HL-60/S4 treated with phorbol 12-myristate 13-acetate at 8.2 ng/mL for 4 days and 3 days (cell line): Measurements from ENCODE around the gene FEM1B.

Experiments used
- in situ Hi-C: fragments of 300-500 bp; cut with MboI; formaldehyde crosslinking; loops from 2 replicates; pipeline ENCODE4 v1.15.0; 2022; ENCODE audit warnings: low sequenced_read_pairs

The FEM1B gene

DNA sequence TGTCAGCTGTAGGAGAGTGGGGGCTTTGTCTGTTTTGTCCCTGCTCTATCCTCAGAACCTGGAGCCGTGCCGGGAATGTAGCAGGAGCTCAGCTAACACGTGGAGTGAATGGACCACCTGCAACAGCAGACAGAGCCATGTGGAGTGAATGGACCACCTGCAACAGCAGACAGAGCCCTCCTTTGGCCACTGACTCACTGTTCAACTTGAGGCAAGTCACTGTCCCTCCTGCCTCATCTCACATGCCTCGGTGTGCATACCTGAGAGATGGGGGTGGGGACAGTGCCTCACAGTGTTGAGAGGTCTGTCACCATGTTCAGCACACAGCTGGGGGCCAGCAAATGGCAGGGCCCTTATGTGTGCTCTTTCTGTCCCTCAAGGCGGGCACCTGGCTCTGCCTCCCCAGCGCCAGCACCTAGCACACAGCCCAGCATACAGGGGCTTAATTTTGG is 27.9 kb downstream of the FEM1B start:
- in situ Hi-C loops: loop anchor here (10.0 kb wide), 1 partner anchor 239 kb away; no protein-coding TSS in a partner anchor

GRCh38 chr15:68307131-68307928 is 29.8 kb downstream of the FEM1B start:
- in situ Hi-C loops: loop anchor here (10.0 kb wide), 1 partner anchor 237 kb away; no protein-coding TSS in a partner anchor

DNA sequence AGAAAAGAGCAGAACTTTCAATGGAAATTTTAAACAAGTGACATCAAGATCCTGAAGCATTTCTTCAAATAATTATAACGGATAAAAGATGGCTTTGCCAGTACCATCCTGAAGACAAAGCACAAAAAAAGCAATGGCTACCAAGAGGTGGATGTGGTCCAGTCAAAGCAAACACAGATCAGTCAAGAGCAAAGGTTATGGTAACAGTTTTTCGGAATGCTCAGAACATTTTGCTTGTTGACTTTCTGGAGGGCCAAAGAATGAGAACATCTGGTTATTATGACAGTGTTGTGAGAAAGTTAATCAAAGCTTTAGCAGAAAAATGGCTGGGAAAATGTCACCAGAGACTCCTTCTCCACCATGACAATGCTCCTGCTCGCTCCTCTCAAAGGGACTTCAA is 31.5 kb downstream of the FEM1B start:
- in situ Hi-C loops: loop anchor here (10.0 kb wide), 1 partner anchor 236 kb away; no protein-coding TSS in a partner anchor

DNA sequence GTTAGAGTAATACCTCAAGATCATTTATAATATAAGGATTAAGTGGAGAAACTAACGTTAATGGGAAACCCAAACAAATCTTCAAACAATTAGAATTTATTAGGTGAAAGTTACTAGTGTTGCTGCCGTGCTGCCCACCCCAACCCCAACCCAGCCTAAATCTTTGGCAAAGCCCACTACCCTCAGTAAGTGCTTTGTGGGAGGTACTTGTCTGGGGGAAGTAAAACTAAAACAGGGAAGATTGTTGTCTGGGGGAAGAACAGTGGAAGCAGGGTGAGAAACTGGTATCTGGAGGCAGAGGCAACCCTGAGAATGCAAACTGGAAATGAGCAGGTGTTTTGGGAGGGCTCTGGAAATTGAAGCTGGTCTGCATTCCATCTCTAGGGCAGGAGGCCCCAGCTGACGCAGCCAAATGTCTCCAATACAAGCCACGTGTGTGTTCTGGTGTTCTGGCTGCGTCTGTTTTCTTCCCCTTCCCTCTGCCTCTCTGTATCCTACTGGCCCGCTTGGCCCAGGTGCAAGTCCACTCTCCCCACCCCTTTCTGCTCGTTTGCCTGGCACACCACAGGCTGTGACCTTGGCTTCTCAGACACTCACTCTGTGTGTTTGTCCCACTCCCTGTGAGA is 32.7 kb downstream of the FEM1B start:
- in situ Hi-C loops: no loop called here

GRCh38 chr15:68310804-68311463 is 33.4 kb downstream of the FEM1B start:
- in situ Hi-C loops: no loop called here

DNA sequence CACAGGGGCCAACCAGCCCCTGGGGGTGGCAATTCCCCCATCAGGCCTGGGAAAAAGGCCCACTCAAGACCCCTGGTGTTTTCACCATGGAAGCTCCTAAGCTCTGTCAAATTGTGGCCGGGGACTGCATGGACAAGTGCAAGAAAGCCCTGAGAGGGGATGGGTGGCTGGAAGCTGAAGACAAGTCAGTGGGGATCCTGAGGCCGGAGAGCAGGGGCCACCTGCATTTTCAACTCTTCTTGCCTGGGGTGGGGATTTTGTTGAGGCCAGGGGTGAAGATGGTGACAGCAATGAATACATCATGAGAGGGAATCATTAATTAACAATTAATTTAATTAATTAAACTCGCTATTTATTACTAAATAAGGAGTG is 33.9 kb downstream of the FEM1B start:
- in situ Hi-C loops: no loop called here

GRCh38 chr15:68311859-68312557 is 34.5 kb downstream of the FEM1B start:
- in situ Hi-C loops: no loop called here

DNA sequence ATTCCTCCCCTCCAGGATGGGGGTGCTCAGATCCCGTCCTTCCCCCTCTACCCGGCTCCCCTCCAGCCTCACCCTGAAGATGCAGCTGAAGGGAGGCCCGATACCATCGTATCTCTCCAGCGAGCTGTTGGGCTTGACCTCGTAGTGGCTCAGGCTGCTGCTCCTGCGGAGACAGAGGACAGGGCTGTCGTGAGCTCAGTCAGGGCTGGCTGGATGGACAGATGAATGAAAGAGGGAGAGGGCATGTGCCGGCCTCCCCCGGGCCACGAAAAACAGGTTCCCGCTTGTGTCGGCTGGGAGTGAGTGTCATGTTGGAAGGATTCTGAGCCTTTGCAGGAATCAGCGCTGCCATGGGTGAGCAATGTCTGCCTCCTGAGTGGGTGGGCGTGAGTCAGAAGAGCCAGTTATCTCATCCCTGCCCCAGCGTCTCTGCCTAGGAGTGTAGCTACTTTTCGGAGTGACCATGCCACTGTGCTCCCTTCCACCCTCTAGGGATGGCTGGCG is 35.2 kb downstream of the FEM1B start:
- in situ Hi-C loops: no loop called here

DNA sequence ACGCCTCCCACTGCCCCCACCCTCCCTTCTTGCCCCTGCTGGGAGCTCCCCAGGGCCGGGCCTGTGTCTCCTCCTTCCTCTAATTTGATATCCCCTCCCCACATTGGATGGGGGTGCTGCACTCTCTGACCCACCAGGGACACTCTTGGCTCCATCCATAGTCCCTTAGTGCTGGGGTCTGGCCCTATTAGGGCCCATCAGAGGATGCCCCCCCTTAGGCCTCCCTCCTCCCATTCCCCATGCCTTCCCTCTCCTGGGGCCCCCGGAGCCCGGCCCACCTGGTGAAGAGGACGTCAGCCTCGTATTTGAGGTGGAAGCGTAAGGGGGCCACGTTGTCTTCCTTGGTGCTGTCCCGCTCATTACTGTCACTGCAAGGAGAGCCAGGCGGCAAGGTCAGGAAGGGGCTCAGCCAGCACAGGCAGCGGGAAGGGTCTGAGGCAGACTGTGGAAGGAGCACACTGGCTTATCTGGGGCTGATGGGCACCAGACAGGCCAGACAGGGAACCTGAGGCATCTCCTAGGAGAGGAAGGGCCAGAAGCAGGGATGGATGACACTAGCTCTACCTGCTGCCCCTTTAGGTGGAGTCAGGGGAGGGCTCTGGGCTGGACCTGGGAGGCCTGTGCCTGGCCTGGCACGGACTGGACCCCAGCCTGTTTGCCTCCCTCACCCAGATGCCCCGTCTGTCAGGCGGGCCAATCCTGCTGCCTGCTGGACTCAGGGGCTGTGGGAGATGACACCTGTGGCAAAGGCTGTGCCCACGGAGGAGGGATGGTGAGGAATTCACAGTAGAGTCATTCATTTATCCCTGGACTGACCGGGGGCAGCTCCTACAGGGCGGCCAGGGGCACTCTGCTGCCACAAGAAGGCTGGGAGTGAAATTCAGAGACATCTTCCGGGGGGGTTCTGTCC is 36.2 kb downstream of the FEM1B start:
- in situ Hi-C loops: no loop called here

DNA sequence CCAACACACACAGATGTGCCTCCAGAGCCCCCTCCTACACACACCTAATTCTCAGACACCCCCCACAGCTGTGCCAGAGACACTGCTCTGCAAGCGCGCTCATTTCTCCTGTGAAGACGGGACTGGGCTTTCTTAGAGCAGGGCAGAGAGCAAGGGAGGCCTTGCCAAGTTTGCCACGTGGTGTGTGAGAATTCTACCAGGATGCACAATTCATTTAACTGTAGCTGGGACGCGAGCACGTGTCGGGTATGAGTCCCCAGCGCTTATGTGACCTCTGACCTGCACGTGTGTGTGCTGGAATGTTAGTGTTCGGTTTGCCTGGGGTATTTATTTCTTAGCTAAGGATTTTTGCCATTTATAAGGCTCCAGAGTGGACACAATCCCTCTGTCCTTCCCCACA is 37.0 kb downstream of the FEM1B start:
- in situ Hi-C loops: no loop called here

GRCh38 chr15:68315035-68315434 is 37.5 kb downstream of the FEM1B start:
- in situ Hi-C loops: no loop called here

- in situ Hi-C loops: no loop called here
Observed at GRCh38 chr15:68315495-68316031, 38.0 kb downstream of the FEM1B start.

- in situ Hi-C loops: no loop called here
Observed at GRCh38 chr15:68316061-68316804, 38.7 kb downstream of the FEM1B start.

- in situ Hi-C loops: no loop called here
Observed at GRCh38 chr15:68317281-68318007, 39.9 kb downstream of the FEM1B start.

- in situ Hi-C loops: no loop called here
Observed at GRCh38 chr15:68318008-68318835, 40.7 kb downstream of the FEM1B start.

- in situ Hi-C loops: no loop called here
Observed at GRCh38 chr15:68318931-68319909, 41.7 kb downstream of the FEM1B start.
